GM21390 (cell line): ENCODE results near the gene RCSD1.
"Not testable (repeated sequence)": the region's sequence is repeated elsewhere in the genome, so short reads cannot be mapped to it uniquely, and the experiment has no call there.

ENCODE experiments used
- ATAC-seq: cut with Tn5 transposase; IDR thresholded peaks from one replicate; pipeline ENCODE4 v1.9.1; 2021; ENCODE audit not compliant: unreplicated experiment

The RCSD1 gene

DNA sequence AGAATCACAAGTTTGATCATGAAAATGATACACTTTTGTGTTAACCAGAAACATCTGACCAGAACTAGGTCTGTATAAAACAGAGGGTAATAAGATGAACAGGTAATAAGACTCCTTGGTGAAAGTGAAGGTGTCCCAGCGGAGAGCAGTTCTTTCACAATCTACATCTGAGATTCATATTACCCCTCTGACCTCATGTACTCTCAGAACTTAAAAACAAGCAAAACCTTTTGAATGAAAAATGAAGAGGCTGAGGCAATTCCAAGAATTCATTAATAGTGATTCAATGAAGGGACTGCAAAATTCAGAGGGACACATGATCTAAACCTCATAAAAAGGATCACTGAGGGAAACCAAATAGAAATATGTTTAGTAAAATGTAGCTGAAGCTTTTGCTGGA is 80.8 kb downstream of the RCSD1 start:
- no peak for ATAC-seq

DNA sequence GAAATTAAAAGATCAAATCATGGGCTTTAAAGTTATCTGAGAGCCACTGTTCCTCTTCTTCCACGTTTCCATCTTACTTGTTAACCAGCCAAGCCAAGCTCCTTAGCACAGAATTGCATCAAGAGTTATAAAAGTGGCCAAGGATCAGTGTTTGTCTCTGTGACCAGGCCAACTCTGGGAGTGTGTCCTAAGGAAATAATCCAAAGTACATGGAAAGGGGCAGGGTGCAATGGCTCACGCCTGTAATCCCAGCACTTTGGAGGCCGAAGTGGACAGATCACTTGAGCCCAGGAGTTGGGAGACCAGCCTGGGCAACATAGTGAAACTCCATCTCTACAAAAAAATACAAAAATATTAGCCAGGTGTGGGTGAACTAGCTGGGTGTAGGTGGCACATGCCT is 81.8 kb downstream of the RCSD1 start:
- no peak for ATAC-seq

DNA sequence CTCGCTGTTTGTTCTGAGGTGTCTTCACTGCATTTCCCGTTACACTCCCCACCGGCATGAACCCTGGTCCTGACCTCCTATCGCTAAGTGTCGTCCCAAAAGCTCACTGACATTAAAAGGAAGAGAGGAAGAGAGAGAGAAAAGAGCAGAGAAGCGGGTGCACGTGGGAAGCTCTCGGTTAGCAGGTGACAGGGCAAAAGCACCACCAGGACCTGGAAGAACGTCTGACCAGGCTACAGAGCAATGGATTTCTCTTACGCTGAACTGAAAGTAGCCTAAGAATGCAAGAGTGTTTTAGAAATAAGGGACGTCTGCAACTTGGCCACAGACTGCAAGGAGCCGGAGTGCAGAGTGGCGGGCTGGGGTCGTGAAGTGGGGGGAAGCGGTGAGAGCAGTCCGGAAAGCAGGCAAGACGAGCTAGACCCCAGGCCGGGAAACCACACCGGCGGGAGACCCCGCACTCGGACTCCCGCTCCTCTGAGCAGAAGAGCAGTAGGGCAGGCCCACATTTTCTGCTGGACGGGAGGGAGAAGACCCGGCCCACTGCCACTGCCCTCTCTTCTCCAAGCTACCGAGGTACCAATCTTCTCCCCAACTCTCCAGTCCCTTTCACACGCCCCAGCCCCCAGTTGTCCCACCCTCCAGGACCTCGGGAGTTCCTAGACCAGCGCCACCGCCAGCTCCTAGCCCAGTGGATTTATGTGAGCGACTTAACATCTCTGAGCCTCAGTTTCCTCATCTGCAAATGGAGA is 83.5 kb downstream of the RCSD1 start:
- ATAC-seq: no peak

DNA sequence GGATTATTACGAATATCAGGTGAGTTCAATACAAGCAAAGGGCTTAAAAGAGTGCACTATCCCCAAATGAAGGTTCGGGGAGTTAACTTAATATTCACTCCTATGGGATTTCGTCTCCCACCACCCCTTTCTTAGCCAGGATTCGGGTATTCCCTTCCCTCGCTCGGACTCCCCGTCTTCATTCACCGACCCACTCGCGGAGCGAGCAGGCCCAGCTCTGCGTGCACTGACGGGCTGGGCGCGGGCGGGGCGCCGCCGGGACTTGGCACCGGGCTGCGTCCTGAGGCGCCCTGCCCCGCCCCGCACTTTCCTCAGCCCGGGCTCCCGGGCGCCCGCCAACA is 84.0 kb downstream of the RCSD1 start:
- peak; percentile 46 for ATAC-seq

DNA sequence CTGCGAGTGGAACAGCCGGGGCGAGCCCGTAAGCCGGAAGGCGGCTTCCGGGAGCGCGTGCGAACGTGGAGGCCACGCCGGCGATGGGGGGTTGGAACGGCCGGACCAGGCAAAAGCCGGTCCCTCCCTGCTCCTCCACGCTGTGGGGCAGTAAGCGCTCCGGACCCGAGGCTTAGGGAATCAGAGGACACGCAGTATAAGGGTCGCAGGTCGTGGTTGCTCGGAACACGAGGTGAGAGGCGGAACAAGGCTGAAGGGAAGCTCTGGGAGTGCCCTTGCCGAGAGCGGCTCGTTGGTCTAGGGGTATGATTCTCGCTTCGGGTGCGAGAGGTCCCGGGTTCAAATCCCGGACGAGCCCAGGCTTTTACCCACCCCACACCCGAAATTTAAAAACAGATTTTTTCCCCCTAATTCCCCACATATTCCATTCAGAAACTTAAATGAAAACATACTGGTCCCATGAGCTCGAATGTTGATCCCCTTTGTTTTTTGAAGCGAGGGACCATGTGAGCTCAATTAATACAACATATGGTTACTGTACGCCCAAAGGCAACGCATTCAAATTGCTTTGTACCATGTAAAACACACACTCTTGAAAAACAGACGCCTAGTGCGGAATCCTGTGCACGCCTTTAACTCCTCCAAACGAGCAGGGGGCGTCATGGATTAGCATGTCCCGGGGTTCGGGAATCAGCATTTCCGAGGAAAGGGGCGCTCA is 84.6 kb downstream of the RCSD1 start:
- peak; percentile 47 for ATAC-seq

DNA sequence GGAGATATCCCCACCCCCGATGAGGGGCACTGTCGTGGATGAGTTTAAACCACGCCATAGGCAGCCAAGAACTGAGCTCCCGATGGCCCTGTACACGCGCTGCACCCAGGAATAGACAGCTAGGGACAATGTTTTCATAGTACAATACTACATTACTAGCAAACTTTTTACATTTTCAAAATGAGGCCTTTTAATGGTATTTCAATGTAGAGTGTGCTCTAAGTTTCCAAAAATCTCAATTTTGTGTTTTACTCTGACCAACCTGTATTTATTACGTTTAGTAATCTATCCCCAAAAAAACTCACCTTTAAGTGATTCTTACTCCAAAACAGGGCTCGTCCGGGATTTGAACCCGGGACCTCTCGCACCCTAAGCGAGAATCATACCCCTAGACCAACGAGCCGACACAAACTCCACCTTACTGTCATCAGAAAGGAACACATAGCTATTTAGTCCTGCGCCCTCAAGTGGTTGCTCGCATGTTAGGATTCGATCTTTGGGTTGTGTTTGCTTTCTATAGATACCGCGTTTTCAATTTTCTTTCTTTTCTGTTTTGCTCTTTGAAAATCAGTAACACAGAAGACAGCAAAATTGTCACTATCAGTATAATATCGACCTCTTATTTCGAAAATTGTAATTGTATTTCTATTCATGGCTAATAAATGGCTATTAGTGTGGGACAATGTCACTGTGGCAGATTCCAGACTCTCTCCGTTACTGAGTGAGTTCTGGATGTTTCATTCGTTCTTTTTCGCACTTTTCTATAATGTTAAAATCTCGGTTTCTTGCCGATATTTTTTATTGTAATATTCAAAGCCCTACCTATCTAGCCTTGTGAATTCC is 85.3 kb downstream of the RCSD1 start:
- ATAC-seq: peak; percentile 37

DNA sequence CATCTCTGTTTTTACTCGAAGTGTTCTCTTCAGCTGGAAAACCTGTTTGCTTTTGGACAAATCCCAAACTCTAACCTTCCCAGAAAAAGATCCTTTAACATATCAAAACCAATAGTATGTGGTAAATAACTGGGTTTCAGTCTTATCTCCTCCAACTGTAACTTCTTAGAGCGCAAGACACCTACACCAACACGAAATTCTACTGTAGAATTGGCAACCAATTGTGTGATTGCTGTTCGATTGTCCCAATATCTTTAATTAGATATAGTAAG is 85.9 kb downstream of the RCSD1 start:
- no peak for ATAC-seq

DNA sequence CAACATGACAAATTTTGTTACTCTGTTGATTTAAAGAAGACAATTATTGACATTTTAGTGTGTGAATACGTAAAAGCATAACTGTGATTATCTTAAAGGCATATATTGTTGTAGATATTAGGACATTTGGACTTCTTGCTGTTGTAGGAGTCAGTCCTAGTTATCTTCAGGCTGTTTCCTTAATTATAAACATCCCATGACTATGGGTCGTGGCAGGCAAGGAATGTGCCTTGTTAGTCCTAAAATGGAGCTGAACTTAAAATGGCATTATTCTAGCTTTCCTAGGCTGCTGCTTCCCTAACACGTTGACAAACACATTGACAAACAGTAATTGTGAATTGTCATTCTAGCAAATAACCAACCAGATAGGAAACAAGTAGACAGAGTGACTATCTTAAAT is 87.3 kb downstream of the RCSD1 start:
- no peak for ATAC-seq

DNA sequence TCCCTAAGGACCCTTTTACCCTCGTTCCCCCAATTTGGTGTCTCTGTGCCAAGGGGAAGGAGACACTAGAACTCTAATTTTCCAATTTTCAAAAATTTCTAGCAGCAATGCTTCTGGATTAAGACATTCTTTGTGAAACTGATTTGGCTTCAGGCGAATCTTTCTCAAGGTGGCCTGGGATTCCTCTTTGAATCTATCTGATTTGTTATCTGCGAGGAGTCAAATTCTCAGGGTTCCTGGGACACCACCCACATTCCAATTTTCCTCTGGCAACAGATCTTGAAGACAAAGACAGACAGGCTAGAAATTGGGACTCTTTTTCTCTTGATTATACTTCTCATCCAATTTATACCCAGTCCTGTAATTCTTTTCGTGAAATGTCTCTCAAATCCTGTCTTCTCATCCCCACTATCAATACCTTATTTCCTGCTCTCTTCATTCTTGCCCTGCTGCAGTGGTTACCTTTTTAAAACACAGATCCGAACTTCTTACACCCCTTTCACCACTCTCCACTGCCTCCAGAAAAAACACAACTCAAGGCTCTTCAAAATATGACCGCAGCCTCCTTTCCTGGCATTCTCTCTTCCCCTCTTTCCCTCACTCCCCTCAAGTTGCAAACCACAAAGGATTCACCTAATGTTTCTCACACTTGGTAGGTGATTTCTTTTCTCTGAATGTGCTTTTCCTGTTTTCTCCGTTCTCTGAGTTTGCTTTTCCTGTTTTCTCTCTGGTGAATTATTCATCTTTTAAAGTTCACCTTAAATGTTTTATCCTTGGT is 89.1 kb downstream of the RCSD1 start:
- ATAC-seq: no peak

DNA sequence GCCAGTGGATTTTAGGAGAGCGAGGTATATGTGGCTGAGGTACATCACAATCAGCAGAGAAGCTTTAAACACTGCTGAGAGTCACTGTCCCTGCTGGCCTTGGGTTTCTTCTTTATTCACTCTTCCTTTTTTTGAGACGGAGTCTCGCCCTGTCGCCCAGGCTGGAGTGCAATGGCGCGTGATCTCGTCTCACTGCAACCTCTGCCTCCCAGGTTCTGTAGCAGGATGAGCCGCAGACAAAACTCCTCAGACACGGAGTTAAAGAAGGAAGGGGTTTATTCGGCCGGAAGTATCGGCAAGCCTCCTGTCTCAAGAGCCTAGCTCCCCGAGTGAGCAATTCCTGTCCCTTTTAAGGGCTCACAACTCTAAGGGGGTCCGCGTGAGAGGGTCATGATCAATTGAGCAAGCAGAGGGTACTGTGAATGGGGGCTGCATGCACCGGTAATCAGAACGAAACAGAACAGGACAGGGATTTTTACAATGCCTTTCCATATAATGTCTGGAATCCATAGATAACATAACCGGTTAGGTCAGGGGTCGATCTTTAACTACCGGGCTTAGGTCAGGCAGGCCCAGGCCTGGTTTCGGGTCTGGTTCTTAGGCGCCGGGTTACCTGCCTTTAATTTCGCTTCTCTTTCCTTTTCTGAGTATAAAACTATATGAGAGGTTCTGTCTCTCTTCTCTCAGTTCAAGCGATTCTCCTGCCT is 89.8 kb downstream of the RCSD1 start:
- not testable (repeated sequence) for ATAC-seq

DNA sequence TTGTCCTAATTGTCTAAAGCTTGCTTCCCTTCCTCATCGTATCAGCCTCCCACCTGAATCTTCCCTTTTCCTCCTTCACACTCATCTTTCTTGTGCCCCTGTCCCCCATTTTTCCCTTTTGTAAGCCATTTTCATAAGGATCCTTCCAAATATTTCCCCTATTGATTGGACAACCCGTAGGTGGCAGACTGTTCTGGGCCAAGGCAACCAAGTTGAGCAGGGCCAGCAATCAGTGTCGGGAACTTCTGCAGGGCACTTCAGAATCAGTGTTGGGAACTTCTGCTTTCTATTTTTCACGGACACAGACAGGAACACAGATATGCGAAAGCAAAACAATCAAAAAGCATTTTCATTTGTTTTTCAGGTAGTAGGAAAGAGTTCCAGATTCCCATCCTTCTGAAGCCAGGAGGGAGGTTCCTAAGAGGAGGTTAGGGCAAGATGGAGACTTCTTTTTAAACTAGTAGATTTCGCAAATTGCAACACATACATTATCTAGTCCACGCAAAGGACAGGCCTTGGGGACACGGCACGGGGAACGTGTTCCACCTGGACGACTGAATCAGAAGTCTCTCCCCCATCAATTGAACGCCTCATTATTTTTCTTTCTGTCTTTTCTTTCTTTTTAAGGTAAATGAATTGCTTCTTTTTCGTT is 91.1 kb downstream of the RCSD1 start:
- no peak for ATAC-seq

DNA sequence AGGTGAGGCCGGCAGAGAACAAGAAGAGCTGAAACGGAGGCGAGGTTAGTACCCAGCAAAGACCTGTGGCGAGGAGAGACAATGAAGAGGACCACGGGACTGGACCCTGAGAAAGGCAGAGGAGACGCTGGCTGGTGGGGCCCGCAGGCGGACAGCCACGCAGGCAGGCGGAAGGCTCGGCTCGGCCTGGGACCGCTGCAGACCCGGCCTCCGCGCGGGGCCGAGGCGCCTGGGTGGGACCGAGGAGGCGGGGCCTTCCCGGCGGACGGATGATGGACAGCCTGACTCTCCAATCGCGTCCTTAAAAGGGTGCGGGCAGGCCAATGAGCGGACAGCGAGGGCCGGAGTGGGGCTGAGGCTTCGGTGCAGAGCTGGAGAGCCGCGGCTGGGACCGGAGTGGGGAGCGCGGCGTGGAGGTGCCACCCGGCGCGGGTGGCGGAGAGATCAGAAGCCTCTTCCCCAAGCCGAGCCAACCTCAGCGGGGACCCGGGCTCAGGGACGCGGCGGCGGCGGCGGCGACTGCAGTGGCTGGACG is 91.7 kb downstream of the RCSD1 start, which contains the start of gene MPZL1:
Gene MPZL1 (plus strand): TSS at position 366 of the 535 bp plus-strand sequence. CDS start 170 bp downstream, outside the sequence.
- ATAC-seq: peak; percentile 89

DNA sequence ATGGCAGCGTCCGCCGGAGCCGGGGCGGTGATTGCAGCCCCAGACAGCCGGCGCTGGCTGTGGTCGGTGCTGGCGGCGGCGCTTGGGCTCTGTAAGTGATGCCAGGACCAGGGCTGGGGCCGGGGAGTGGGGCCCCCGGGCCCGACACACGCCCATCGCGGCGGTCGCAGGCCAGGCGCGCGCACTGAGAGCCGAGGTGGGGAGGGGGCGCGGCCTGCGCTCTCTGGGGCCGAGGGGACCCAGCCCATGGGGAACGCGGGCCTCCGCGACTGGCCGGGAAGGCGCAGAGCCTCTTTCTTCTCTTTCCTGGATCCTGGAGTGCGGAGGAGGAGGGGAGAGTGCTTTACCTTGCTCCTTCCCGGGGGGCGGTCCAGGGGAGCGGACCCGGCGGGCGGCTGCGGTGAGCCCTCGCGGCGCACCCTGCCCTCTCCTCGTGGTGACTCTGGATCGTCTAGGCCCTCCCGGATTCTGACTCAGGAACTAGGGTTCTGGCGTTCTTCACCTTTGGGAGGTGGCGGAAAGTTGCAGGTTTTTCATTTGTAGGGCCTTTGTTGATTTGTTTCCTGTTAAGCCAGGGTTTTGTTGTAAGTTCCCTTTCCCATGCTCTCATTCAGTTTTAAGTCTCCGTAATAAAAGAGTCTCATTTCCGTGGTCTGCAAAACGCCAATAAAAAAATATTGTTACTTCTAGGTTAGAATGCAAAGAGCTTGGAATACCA is 92.3 kb downstream of the RCSD1 start:
- ATAC-seq: peak; percentile 20

DNA sequence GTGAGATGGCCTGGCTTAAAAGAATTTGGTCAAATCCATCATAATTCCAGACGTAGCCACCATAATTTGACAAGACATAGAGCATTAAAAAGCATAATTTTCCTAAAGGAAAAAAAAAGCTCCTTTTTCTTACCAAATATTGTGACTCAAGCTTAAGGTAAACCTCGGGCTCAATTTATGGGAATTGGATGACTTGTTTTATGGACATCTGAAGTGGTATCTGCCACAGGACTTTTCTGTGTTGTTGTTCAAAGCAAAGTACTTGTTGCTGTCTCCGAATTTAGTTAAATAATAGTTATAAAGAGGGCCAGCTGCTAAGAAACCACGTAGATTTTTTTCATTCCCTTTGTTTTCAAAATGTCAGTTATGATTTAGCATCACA is 92.8 kb downstream of the RCSD1 start:
- no peak for ATAC-seq

DNA sequence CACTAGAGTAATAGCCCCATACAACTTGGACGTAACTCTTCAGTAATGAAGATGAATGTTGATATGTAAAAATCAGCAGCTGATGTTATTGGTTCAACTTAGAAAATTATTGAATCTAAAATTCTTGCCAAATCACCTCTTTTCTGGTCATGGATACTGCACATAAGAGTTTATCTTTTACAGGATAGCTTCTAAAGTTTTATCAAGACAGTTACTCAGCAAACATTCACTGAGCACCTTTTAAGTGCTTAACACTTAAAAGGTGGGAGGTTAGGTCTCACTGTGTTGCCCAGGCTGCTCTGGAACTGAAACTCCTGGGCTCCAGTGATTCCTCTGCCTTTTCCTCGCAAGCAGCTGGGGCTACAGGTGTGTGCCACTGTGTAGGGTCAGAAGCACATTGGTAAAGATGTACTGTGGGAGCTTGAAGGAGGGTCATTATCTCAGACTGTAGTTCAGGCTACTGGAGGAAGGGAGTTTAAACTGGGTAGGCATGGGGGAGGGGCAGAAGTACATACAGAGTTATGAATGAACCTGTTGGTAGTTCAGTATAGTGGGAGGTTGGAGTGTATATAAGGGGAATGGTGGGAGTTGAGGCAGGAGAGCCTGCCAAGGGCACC is 93.8 kb downstream of the RCSD1 start:
- ATAC-seq: no peak

DNA sequence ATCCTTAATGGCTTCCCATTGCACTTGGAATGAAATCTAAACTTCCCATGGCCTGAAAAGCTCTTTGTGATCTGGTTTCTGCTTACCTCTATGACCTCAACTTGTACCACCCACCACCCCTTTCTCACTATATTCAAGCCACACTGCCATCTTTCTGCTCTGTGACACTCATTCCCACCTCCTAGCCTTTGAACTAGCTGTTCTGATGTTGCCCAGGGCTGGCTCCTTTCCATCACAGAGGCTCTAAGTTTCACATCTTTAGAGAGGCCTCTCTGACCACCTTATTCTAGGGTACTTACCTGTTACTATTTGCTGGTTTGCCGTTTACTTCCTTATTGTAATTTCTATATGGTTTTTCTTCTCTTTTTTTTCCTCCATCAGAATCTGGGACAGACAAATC is 96.0 kb downstream of the RCSD1 start:
- ATAC-seq: no peak

DNA sequence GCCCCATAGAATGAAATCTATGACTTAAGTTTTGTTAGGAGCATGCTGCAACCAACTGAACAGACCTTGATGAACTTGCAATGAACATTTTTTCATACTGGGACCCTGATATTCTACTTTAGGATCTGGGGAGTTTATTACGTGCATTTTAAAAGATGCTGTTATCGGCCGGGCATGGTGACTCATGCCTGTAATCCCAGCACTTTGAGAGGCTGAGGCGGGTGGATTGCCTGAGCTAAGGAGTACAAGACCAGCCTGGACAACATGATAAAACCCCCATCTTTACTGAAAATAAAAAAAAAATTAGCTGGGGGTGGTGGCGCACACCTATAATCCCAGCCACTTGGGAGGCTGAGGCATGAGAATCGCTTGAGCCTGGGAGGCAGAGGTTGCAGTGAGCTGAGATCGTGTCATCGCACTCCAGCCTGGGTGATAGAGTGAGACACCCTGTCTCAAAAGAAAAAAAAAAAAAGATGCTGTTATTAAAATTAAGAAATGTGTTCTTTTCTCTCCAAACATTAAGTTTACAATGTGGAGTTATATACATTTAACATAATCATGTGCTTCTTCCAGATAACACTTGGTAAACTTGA is 98.9 kb downstream of the RCSD1 start:
- no peak for ATAC-seq

DNA sequence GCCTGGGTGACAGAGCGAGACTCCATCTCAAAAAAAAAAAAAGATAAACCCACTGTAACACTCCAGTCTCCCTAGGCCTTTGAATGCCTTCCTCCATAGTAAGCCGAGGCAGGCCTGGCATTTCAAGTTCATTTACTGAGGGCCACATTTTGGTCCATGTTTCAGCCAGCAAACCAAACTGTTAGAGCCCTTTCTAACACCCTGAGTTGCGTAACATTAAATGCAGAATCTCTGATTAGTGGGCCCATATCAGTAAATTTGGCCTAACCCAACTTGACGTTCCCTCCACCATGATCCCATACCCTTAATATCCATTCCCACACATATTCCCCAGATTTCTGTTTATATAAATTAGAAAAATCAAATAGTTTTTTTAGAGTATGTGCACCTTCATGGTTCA is 104.2 kb downstream of the RCSD1 start:
- no peak for ATAC-seq
